HG02840 (cell line): ENCODE results near the gene PKDCC.
"Not testable (repeated sequence)": the region's sequence is repeated elsewhere in the genome, so short reads cannot be mapped to it uniquely, and the experiment has no call there.

Source experiments
- ATAC-seq: cut with Tn5 transposase; IDR thresholded peaks from one replicate; pipeline ENCODE4 v1.9.1; 2021; ENCODE audit warnings: mild to moderate bottlenecking, moderate library complexity, moderate number of reproducible peaks; ENCODE audit not compliant: unreplicated experiment, low FRiP score

The PKDCC gene

GRCh38 chr2:42060718-42061619, 13.1 kb downstream of the PKDCC start:
- no peak for ATAC-seq

- ATAC-seq: no peak
These were observed 14.0 kb downstream of the PKDCC start for GRCh38 chr2:42061839-42062238.

- ATAC-seq: no peak
These were observed 15.8 kb downstream of the PKDCC start for GRCh38 chr2:42063431-42064171.

GRCh38 chr2:42064417-42064942, 16.7 kb downstream of the PKDCC start:
- no peak for ATAC-seq

GRCh38 chr2:42065753-42066152, 17.9 kb downstream of the PKDCC start:
- not testable (repeated sequence) for ATAC-seq

GRCh38 chr2:42067001-42067400, 19.2 kb downstream of the PKDCC start:
- ATAC-seq: not testable (repeated sequence)

- ATAC-seq: no peak
These were observed 19.7 kb downstream of the PKDCC start for GRCh38 chr2:42067521-42067920.

- ATAC-seq: no peak
These were observed 20.9 kb downstream of the PKDCC start for GRCh38 chr2:42068571-42069178.

GRCh38 chr2:42069568-42069967, 21.7 kb downstream of the PKDCC start:
- no peak for ATAC-seq

GRCh38 chr2:42071791-42072190, 24.0 kb downstream of the PKDCC start:
- no peak for ATAC-seq

- no peak for ATAC-seq
These were observed 24.7 kb downstream of the PKDCC start for GRCh38 chr2:42072349-42073118.

- ATAC-seq: no peak
These were observed 26.1 kb downstream of the PKDCC start for GRCh38 chr2:42073739-42074503.

- no peak for ATAC-seq
These were observed 26.8 kb downstream of the PKDCC start for GRCh38 chr2:42074661-42075060.

GRCh38 chr2:42076357-42077225, 28.8 kb downstream of the PKDCC start:
- ATAC-seq: no peak

GRCh38 chr2:42077343-42077742, 29.5 kb downstream of the PKDCC start:
- ATAC-seq: no peak

- ATAC-seq: no peak
These were observed 32.0 kb downstream of the PKDCC start for GRCh38 chr2:42079737-42080287.

GRCh38 chr2:42081151-42081550, 33.3 kb downstream of the PKDCC start:
- ATAC-seq: not testable (repeated sequence)

- ATAC-seq: no peak
These were observed 34.2 kb downstream of the PKDCC start for GRCh38 chr2:42082016-42082415.
